ENCODE results near the gene CALML5.

Gene CALML5

DNA sequence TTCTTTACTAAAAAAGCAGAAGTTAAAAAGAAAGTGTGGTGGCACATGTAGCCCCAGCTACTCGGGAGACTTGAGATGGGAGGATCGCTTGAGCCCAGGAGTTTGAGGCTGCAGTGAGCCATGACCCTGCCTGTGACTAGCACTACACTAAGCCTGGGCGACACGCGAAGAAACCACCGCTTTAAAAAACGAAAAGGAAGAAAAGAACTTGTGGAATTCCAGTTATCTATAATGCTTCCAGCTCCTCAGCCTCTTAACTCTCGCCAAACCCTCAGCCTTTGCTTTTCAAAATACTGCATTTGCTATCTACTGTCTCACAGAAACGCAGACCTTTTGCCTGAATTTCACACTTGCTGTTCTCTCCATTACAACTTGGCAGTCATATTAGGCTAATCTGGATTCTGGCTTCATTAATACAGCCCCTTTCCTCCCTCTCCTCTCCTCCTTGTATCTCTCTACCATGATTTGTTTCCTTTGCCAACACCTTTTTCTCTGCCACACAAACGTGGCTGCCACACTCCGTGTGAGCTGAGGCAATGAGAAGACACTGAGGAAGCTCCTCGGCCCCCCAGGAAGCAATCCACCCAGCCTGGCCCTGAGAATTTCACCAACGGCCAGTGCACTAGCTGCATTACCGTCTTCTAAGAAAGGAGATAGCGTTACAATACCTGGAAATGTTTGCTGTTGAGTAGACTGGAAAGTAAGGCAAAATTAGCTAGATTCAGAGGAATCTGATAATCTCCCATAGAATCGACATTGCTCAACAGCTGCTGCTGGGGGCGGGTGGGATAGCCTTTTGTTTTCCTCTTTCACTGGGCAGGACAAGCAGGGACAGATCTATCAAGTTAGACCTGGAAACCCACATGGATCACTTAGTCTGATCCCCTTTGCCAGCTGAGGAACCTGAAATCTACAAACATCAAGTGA, 37.2 kb downstream of the CALML5 start:
- no peak for DNase-seq (ENCODE audit: low read depth)

DNA sequence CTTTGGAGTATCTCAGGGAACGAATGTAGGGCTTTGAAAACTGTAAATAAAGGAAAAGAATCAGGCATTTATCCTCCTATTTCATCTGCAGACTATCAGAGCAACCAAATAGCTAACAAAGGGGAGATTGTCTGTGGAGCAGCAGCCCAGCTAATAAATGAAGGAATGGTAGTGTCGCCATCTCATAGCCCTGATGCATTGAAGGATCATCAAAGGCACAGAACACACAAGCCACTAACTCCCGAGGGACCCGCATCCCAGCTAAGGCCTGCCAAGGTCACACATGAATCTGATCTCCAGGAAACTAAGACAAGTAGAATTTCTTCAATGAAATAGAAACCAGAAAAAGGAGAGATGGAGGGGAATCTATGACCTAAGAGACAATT, 38.2 kb downstream of the CALML5 start:
- no peak for DNase-seq (ENCODE audit: low read depth)

DNA sequence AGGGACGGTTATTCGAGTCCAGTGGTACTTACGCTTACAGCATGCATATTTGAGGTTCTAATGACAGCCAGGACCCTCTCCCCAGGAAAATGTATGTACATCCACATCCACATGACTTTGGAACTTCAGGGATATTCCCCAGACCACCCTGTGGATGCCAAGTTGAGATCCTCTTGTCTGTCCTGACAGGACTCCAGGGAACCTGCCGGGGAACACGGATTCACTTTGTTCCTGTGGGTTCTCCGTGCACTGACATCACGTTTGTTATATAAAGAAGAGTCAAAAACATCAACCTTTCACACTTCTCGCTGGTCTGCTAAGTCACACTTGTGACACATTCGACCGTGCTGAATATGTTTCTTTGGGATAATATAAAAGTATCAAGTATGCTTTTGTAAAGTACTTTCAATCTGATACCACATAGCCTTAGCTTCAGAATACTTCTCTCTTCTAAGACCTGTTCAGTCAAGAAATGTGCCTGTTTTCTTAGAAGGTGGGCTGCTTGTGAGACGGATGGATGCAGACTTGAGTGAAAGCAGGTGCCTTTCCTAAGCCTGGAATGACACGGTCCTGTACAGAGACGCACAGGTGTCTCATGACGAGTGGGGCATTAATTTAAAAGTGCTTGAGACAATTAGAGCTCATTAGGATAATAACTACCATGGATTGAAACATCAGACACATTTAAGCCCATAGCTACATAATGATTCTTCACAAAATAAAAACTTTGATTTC, 38.7 kb downstream of the CALML5 start:
- no peak for DNase-seq (ENCODE audit: low read depth)

DNA sequence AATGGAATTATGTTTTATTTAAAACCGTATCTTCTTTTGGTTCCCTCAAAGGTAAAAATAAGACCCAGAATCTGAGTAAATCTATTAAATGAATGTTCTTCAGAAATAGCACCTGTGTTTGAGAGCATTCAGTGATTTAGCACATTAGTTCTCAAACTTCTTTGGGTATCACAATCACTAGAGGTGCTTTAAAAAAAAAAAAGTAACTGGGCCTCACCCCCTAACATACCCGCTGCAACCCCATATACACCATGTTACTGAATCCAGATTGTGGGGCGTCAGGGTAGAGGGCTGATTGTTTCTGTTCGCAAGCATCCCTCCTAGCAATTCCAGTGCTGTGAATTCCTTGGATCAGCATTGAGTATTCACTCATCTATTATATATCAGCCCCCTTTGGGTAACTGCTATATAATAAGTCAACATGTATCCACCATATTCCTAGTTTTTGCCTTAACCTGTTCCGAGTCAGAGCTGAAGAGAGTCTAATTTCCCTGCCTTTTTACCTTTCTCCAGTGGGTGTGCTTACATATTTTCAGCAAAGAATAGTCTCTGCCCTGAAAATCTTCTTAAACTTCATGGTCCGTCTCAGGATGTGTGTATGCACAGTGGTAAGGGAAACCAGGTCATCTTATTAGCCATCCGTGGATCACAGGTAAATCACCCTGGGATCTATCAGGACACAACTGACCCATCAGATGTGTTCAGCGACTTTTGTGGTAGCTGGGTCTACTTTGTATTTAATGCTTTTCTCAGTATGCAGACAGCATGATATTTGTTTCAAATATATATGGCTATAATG, 40.2 kb downstream of the CALML5 start:
- no peak for DNase-seq (ENCODE audit: low read depth)

DNA sequence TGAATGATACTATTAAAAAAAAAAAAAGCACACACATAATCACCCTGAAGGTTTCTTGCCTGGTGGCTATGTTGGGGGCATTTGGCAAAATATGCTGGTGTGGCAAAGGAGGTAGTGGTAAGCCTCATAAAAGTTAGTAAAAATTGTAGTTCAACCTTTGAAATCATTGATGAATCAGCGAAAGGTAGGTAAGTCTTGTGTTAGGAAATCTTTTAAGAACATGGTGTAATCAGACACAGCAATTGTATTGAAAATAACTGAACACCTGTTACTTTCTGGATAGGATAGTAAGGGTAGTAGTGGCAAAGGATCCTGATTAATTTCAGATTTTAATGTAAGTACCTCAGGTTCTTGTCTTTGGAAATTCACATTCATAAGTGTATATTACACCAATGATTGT, 40.9 kb downstream of the CALML5 start:
- DNase-seq (ENCODE audit: low read depth), result no peak

DNA sequence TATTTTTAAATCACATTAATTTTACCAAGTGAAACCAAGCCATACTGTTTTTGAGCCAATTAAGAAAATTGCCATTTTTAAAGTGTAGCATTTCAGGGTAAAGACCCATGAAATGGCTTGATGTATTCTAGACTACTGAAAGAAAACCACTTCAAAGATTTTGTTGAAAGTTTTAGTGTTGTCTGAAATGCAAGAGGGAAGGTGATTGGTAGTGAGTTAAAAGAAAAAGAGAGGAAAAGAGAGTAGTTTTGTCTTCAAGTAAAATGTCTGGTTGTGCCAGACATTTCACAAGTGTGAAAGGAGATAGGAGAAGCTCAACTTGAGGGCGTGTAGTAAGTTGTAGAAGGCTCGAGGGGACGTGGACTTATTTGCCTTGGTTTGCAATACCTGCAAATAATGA, 41.6 kb downstream of the CALML5 start:
- DNase-seq (ENCODE audit: low read depth), result no peak

DNA sequence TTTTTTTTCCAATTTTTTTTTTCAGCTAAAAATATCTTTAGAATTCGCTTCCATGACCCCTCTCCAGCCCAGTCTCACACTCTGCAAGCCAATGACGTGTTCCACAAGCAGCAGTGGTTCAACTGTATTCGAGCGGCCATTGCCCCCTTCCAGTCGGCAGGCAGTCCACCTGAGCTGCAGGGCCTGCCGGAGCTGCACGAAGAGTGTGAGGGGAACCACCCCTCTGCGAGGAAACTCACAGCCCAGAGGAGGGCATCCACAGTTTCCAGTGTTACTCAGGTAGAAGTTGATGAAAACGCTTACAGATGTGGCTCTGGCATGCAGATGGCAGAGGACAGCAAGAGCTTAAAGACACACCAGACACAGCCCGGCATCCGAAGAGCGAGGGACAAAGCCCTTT, 42.8 kb downstream of the CALML5 start:
- no peak for DNase-seq (ENCODE audit: low read depth)

DNA sequence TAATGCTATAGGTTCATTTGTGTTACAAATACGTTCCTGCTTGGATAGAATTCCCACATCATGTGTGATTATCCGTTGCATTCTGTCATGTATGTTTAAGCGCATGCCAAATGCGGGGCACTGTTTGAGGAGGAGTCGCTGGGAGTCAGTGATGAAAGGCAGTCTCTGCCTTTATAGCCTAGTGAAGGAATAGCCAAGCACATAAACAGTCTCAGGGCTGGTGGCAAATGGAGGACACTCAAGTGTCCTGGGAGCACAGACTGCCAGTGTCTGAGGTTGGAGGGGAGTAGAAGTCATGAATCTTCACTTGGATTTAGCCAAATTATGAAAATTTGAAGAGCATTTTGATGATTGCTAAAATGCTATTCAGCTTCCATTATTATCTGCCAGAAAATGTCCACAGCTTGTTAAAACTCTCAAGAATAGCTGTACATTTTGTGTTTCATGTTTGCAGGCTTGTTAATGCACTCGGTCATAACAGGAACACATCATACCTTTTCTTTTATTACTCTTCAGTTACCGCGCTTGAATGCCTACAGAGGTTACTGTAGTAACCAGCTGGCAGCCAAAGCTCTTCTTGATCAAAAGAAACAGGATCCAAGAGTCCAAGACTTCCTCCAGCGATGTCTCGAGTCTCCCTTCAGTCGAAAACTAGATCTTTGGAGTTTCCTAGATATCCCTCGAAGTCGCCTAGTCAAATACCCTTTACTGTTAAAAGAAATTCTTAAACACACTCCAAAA, 45.5 kb downstream of the CALML5 start:
- no peak for DNase-seq (ENCODE audit: low read depth)

DNA sequence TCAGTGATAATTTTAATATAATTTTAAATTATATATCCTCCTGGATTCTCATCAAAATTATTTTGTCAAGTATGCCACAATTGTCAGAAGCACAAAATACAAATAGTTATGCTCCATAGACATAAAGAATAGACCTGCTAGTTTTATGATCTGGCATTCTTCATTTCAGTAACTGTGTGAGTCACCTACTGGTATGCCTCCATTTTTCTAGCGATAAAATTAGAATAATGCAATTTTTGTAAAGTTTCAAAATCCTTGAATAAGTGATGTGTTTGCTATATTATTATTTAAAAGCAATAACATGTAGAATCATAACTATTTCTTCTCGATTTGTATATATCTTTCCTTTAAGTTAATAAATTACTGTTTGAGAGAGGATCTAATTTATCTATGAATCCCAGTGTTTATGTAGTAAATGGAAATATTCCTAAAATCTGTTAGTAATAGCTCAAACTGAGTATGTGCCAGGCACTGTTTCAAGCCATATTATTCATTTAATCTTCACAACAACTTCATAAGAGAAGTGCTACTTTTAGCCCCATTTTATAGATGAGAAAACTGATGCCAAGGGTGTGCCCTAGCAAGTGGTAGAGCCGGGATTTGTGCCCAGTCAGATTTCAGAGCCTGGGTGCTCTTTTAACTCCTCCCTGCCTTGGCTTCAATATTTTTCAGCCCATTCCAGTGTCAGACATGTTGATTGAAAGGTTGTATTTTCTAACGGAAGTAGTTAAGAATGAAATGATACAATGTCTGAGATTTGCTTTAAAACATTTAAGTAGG, 48.6 kb downstream of the CALML5 start:
- DNase-seq (ENCODE audit: low read depth), result no peak

DNA sequence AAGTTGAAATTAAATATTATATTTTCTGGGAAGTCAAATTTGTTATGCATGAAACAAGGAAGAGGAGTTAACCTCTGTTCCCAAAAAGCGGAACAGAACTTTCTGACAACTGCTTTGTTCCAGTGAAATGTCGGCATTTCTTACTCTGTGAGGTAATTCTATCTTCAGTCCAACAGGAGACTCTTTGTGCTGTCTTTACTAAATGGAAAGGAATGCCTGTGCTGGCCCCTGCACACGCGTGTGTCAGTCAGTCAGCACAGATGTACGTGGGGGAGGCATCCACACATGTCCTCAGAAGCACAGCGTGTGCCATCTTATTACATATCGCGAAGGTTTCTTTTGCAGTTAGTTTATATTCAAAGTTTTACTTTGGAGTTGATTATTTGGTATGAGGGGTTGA, 49.5 kb downstream of the CALML5 start:
- DNase-seq (ENCODE audit: low read depth), result no peak

DNA sequence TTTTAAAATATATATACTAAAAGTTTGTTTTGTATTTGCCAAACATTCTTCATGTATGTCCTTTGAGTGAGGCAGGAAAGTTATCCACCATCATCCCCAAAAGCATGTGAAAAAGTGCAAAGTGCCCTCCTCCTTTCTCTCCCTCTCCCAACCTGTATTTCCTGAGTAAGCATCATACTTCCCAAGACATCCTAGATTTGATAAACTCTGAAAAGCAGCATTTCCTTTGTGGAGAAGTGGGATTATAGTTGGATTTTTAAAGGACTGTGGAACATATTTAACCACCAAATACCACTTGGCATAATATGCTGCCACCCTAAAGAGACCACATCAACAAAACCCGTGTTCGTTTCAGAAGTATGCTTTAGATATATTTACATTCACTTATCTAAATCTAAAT, 50.1 kb downstream of the CALML5 start:
- DNase-seq (ENCODE audit: low read depth), result no peak
